Astrocyte of the cerebellum (primary cell): Measurements from ENCODE around the gene NLRP13.
"Not testable (repeated sequence)": the region's sequence is repeated elsewhere in the genome, so short reads cannot be mapped to it uniquely, and the experiment has no call there.

Experiments used
- DNase-seq: peaks from one replicate; pipeline ENCODE4 v3.0.0-alpha.2; 2011; ENCODE audit warnings: low read depth
- H3K4me3 ChIP-seq: 2 replicates; pipeline ENCODE4 v1.5.1; 2011; ENCODE audit warnings: mild to moderate bottlenecking, low read depth, low read length, moderate library complexity
- CTCF ChIP-seq: IDR thresholded peaks from 2 replicates; pipeline ENCODE4 v1.5.1; 2012; ENCODE audit warnings: low read length, low read depth, moderate library complexity, mild to moderate bottlenecking; ENCODE audit errors: missing control alignments
- in situ Hi-C: cut with HindIII; loops from 2 replicates; pipeline ENCODE4 v1.10.0; 2017; ENCODE audit warnings: low sequenced_read_pairs

The NLRP13 gene

GRCh38 chr19:55956431-55956830 is 24.3 kb upstream of the NLRP13 start:
- no peak overlapping the region for H3K4me3 ChIP-seq
- no peak for TF ChIP-seq CTCF
- in situ Hi-C loops, result no loop called here
- DNase-seq, result no peak

- in situ Hi-C loops, DNase-seq, H3K4me3 ChIP-seq: not testable (repeated sequence)
These were observed 18.4 kb upstream of the NLRP13 start for GRCh38 chr19:55950566-55950965.

- H3K4me3 ChIP-seq, result no peak within 1 kb of the TSS
- in situ Hi-C loops, result no loop called here
- DNase-seq, result no peak
- no peak for TF ChIP-seq CTCF
These were observed 15.4 kb upstream of the NLRP13 start, which contains the start of gene NLRP8 for GRCh38 chr19:55947532-55947931. Gene NLRP8, plus strand, starts transcription at chr19:55947832.

- H3K4me3 ChIP-seq, result no peak overlapping the region
- DNase-seq, result no peak
- in situ Hi-C loops, result no loop called here
- no peak for TF ChIP-seq CTCF
These were observed 8.2 kb upstream of the NLRP13 start for GRCh38 chr19:55940306-55940705.

DNA sequence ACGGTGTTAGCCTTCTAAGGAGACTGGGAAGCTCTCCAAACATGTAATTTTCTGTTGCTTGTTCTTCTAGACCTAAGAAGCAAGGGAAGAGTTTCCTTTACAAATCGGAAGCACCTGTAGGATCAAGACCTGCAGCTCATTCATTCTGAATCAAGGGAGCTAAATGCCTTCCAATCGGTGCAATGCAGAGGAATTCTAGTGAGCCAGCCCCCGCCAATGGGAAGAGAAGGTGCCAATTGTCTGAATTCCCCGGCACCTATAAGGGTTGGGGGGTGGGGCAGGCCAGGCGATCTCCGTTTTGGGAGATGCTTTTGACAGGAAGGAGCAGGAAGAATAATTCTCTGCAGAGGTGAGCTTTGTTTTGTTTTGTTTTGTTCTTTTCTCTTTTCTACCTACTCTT is 7.1 kb upstream of the NLRP13 start:
- TF ChIP-seq CTCF, result no peak
- in situ Hi-C loops, result no loop called here
- no peak for DNase-seq
- no peak overlapping the region for H3K4me3 ChIP-seq

DNA sequence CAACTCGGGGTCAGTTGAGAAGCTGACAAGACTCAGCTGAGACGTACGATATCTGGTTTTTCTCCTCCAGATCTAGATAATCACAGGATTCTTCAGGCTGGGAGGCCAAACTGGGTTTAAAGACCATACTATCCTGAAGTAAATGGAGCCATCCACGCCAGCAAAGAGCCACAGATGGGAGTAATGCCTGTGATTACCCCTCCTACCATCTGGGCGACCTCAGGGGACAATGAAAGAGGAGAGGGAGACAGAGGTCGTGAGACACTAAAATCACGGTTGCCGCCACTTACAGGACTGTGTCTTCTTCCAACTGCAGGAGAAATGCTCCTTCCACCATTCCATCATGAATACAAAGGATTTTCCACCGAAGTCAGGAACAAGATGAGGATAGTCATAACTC is 3.1 kb upstream of the NLRP13 start:
- DNase-seq, result no peak
- no peak for TF ChIP-seq CTCF
- no peak overlapping the region for H3K4me3 ChIP-seq
- in situ Hi-C loops, result no loop called here

- no peak for TF ChIP-seq CTCF
- no peak overlapping the region for H3K4me3 ChIP-seq
- DNase-seq, result no peak
- in situ Hi-C loops, result no loop called here
These were observed 1.1 kb downstream of the NLRP13 start for GRCh38 chr19:55930996-55931515.

GRCh38 chr19:55929258-55929657 is 2.9 kb downstream of the NLRP13 start:
- in situ Hi-C loops, DNase-seq, H3K4me3 ChIP-seq: not testable (repeated sequence)
